Osteocyte (in vitro differentiated cells): Measurements from ENCODE around the gene CCDC182. TPM values are rescaled to one million over a fixed set of nuclear protein-coding genes. Genes with fewer than 3 reads are reported as not detected.

Source experiments
- DNase-seq: peaks from one replicate; pipeline ENCODE4 v3.0.0; 2021; ENCODE audit warnings: mixed read lengths; ENCODE audit not compliant: unreplicated experiment; ENCODE audit errors: extremely low spot score
- H3K27ac Mint-ChIP-seq: one replicate; pipeline ENCODE4 v1.8.0; 2021; ENCODE audit warnings: mild to moderate bottlenecking, mixed read lengths; ENCODE audit not compliant: unreplicated experiment
- H3K27me3 Mint-ChIP-seq: one replicate; pipeline ENCODE4 v1.8.0; 2021; ENCODE audit warnings: mixed read lengths; ENCODE audit not compliant: unreplicated experiment
- H3K36me3 Mint-ChIP-seq: one replicate; pipeline ENCODE4 v1.8.0; 2021; ENCODE audit warnings: mixed read lengths; ENCODE audit not compliant: unreplicated experiment
- H3K4me1 Mint-ChIP-seq: one replicate; pipeline ENCODE4 v1.8.0; 2021; ENCODE audit warnings: mixed read lengths; ENCODE audit not compliant: unreplicated experiment
- H3K4me3 Mint-ChIP-seq: one replicate; pipeline ENCODE4 v1.8.0; 2021; ENCODE audit warnings: mild to moderate bottlenecking, moderate library complexity, mixed read lengths; ENCODE audit not compliant: unreplicated experiment
- H3K9me3 Mint-ChIP-seq: one replicate; pipeline ENCODE4 v1.8.0; 2021; ENCODE audit warnings: mixed read lengths; ENCODE audit not compliant: unreplicated experiment
- total RNA-seq: library from RNA; stranded (reverse); gene quantifications from 2 replicates; pipeline ENCODE4 v1.2.1, GENCODE V29; 2021
- TF ChIP-seq, protein P1 (sequence below): fragments of 200-600 bp; sonication (generic); IDR thresholded peaks from 2 replicates; pipeline ENCODE4 v1.5.0; 2021; ENCODE audit warnings: antibody characterized with exemption, mild to moderate bottlenecking, moderate library complexity

The CCDC182 gene
- total RNA-seq, 1 donor from 2014 or later, result not detected

DNA sequence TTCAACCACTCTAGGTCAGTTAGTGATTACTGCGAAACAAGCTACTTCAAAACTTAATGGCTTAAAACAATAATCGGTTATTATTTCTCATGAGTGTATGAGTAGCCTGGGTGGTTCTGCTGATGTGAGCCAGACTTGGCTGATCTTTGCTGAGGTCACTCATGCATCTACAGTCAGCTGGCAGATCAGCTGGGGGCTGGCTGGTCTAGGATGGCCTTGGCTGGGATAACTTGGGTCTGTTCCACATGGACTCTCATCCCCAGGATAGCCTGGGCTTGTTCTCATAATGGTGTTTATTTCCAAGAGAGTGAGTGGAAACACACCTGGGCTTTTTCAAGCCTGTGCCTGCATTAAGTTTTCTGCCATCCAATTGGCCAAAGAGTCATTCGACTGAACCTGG, 13.0 kb downstream of the CCDC182 start:
- Mint-ChIP-seq H3K4me3 (no peak overlapping the region), H3K4me1 (no peaks in the 10 kb centered on the region), H3K9me3 (no peaks in the 10 kb centered on the region), H3K27me3 (peaks cover 65% of the 10 kb centered on the region), H3K27ac (no peak overlapping the region), H3K36me3 (no peaks in the 10 kb centered on the region)
- TF ChIP-seq, protein P1, sequence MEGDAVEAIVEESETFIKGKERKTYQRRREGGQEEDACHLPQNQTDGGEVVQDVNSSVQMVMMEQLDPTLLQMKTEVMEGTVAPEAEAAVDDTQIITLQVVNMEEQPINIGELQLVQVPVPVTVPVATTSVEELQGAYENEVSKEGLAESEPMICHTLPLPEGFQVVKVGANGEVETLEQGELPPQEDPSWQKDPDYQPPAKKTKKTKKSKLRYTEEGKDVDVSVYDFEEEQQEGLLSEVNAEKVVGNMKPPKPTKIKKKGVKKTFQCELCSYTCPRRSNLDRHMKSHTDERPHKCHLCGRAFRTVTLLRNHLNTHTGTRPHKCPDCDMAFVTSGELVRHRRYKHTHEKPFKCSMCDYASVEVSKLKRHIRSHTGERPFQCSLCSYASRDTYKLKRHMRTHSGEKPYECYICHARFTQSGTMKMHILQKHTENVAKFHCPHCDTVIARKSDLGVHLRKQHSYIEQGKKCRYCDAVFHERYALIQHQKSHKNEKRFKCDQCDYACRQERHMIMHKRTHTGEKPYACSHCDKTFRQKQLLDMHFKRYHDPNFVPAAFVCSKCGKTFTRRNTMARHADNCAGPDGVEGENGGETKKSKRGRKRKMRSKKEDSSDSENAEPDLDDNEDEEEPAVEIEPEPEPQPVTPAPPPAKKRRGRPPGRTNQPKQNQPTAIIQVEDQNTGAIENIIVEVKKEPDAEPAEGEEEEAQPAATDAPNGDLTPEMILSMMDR, result no peak
- DNase-seq, result no peak

DNA sequence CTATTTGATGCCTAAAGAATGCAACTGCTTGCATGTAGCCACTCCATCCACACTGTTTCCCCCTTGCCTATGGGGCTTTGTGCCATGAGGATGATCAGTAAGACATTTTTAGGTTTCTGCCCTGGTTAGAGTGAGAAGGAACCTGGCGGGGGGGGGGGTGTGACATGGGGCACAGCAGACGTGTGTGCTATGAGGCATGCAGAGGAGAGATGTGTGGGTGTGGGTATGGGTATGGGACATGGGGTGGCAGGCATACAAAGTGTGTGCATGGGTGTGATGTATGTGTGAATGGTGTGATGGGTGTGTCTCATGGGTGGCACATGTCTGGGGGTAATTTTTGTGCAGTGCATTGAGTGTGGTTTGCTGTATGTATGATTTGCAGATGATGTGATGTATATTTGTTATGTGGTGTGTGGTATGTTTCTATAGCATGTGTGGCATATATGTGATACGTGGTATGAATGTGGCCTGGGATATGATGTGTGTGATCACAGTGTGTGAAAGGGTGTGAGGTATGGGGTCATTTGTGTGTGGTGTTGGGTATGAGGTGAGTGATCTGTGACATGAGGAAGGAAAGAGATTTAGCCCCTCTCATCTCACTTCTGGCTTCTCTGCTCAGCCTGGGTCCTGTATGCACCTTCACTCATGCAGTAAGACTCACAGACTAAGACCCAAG, 14.9 kb downstream of the CCDC182 start:
- no peak for DNase-seq
- TF ChIP-seq, protein P1, result no peak
- H3K4me1 Mint-ChIP-seq, result no peaks in the 10 kb centered on the region
- H3K27me3 Mint-ChIP-seq, result peaks cover 47% of the 10 kb centered on the region
- no peaks in the 10 kb centered on the region for H3K9me3 Mint-ChIP-seq
- no peaks in the 10 kb centered on the region for H3K36me3 Mint-ChIP-seq
- no peak overlapping the region for H3K4me3 Mint-ChIP-seq
- H3K27ac Mint-ChIP-seq, result no peak overlapping the region

DNA sequence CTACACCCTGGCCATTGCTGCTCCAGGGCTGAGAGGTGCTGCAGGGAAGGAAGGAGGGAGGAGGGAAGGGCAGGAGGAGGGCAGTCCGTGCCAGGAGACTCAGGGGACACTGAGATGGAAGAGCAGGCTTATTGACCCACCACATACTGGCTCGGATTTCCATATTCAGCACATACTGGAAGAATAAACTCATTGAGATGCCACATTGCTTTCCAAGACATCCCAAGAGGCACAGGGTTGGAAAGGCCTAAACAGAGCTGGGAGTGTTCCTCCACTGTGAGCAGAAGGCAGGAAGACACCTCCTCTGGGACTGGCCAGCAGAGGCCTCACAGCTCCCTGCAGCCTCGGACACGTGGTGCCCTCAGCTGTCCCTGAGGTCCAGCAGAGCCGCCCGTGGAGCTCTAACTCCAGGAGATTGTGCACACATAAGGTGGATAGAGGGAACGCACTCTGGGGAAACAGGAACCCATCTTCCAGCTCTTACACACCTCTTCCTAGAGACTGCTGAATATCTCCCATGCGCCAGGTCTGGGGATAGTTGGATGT, 17.4 kb downstream of the CCDC182 start:
- H3K27me3 Mint-ChIP-seq, result peaks cover 28% of the 10 kb centered on the region

DNA sequence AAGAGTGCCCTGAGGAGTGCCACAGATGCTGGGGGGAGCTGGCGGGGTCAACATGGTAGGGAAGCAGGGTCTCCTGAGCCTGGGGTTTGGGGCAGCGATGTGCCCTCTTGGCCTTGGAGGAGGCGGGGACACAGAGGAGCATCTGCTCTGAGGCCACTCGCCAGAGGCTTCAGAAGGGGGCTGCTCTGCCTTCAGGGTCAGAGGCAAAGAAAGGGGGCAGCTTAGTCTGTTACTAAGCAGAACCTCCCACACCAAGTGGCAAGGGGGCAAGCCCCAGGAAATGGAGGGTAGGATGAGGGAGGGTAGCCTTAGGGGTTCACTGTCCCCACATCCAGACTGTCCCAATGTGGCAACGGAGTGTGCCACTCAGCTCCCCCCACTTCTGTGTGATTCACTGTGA, 18.3 kb downstream of the CCDC182 start:
- H3K27ac Mint-ChIP-seq, result no peak overlapping the region
- no peaks in the 10 kb centered on the region for H3K36me3 Mint-ChIP-seq
- H3K9me3 Mint-ChIP-seq, result no peaks in the 10 kb centered on the region
- no peak overlapping the region for H3K4me3 Mint-ChIP-seq
- H3K4me1 Mint-ChIP-seq, result peaks cover 6% of the 10 kb centered on the region
- H3K27me3 Mint-ChIP-seq, result peaks cover 22% of the 10 kb centered on the region
- TF ChIP-seq, protein P1, result no peak
- DNase-seq, result no peak

More for the DNA sequence above, 17.4 kb downstream of the CCDC182 start:
- peaks cover 6% of the 10 kb centered on the region for H3K4me1 Mint-ChIP-seq
- TF ChIP-seq, protein P1, result no peak
- no peak overlapping the region for H3K27ac Mint-ChIP-seq
- no peaks in the 10 kb centered on the region for H3K9me3 Mint-ChIP-seq
- DNase-seq, result no peak
- H3K36me3 Mint-ChIP-seq, result no peaks in the 10 kb centered on the region
- H3K4me3 Mint-ChIP-seq, result no peak overlapping the region

DNA sequence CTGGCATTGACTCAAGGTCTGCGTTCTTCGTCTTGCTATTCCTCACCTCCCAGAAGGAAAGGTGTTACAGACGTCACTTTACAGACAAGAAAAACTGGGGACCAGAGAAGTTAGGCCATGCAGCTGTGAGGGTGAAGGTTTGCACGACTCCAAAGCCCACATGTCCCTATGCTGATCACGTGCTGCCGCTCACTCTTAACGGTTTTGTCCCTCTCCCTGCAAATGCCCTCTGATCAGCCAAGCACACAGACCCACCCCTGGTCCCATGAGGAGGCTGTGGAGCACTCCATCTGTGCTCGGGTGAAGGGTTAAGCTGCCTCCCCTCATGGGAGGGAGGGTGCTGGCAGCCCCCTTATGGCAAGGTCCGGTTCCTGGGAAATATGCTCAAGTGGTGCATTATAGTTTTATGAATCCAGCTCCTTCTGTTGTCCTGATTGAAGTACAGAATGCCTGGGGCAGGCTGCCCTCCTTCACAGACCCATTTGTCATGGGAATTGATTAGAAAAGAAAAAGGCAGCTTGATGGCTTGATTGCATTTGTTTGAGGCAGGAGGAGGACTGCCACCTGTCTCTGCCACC, 18.8 kb downstream of the CCDC182 start:
- TF ChIP-seq, protein P1, result no peak
- Mint-ChIP-seq H3K27me3 (peaks cover 17% of the 10 kb centered on the region), H3K4me3 (no peak overlapping the region), H3K9me3 (no peaks in the 10 kb centered on the region), H3K4me1 (peaks cover 6% of the 10 kb centered on the region), H3K36me3 (no peaks in the 10 kb centered on the region), H3K27ac (no peak overlapping the region)
- no peak for DNase-seq
